SK-N-SH treated with all-trans-retinoic acid at 6 μM for 48 hours (cell line): ENCODE results near the gene ABCD3.

ENCODE experiments used
- PPARA ChIP-seq: fragments of 250-450 bp; sonication (Bioruptor Pico); IDR thresholded peaks from 2 replicates; pipeline ENCODE4 v1.5.0; 2020; ENCODE audit warnings: mild to moderate bottlenecking, borderline replicate concordance
- RARB ChIP-seq: fragments of 250-450 bp; sonication (Bioruptor Pico); IDR thresholded peaks from 2 replicates; pipeline ENCODE4 v1.8.0; 2021; ENCODE audit warnings: mild to moderate bottlenecking, moderate library complexity
- ZNF8 ChIP-seq: fragments of 450-650 bp; formaldehyde crosslinking; IDR thresholded peaks from 2 replicates; pipeline ENCODE4 v1.5.0; 2020; ENCODE audit warnings: mild to moderate bottlenecking, moderate library complexity

DNA sequence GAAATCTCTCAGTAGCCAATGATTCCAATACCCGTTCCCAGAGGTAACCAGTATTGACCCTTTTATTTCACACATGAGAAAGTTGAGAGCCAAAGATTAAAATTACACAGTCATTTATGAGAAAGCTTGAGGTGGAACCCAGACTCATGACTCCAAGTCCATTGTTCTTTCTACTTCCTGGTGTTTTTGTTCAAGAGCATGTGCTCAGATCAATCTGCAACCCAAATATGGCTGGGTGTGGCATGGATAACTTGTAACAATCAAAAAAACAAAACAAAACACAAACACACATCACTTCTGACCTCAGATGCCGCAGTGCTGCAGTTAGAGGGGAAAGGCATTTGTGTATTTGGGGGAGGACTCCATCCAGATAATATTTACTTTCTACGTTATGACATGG, 18.7 kb upstream of the ABCD3 start:
- no peak for TF ChIP-seq ZNF8
- no peak for TF ChIP-seq RARB
- no peak for TF ChIP-seq PPARA (CRISPR knock-in tag)
